ENCODE measurements around the gene NLRP3.

NLRP3 gene

GRCh38 chr1:247491328-247491727 is 75.4 kb downstream of the NLRP3 start:
- ChIA-PET CTCF (no interaction called here), POLR2A (no interaction called here)
- no peak overlapping the region for H3K4me3 ChIP-seq (ENCODE audit: low read depth, low read length)
- no peaks in the 10 kb centered on the region for H3K4me1 ChIP-seq (ENCODE audit: control insufficient read depth, insufficient read depth, low read length)
- H3K36me3 ChIP-seq (ENCODE audit: control insufficient read depth in 2 of 2, insufficient read depth in 1 of 2, low read length in 2 of 2): no peaks in the 10 kb centered on the region
- no peaks in the 10 kb centered on the region for H3K9me3 ChIP-seq (ENCODE audit: control insufficient read depth, insufficient read depth, low read depth, low read length)
- TF ChIP-seq SP7 (tag by site-specific recombination; IDR thresholded peaks at IDR 0.05) (no peak), ZNF629 (tag by site-specific recombination; IDR thresholded peaks at IDR 0.05) (no peak), ZBTB11 (tag by site-specific recombination; conservative IDR thresholded peaks at IDR 0.05; ENCODE audit: low read depth) (no peak), ZNF610 (tag by site-specific recombination; IDR thresholded peaks at IDR 0.05; ENCODE audit: borderline replicate concordance) (no peak), ZNF785 (tag by site-specific recombination; IDR thresholded peaks at IDR 0.05) (no peak), ZNF280D (tag by site-specific recombination; IDR thresholded peaks at IDR 0.05) (no peak), ZNF19 (tag by site-specific recombination; IDR thresholded peaks at IDR 0.05; ENCODE audit: low read depth) (no peak), ZNF692 (tag by site-specific recombination; IDR thresholded peaks at IDR 0.05) (no peak), WT1 (tag by site-specific recombination; IDR thresholded peaks at IDR 0.05) (no peak), ZNF792 (tag by site-specific recombination; IDR thresholded peaks at IDR 0.05) (no peak), ZNF701 (tag by site-specific recombination; IDR thresholded peaks at IDR 0.05) (no peak), ZFP69B (tag by site-specific recombination; IDR thresholded peaks at IDR 0.05) (no peak), ZNF366 (tag by site-specific recombination; conservative IDR thresholded peaks at IDR 0.05) (no peak), ZNF350 (tag by site-specific recombination; IDR thresholded peaks at IDR 0.05) (no peak), ZNF398 (tag by site-specific recombination; IDR thresholded peaks at IDR 0.05) (no peak), ZNF776 (tag by site-specific recombination; IDR thresholded peaks at IDR 0.05; ENCODE audit: borderline replicate concordance) (no peak)
- no peak overlapping the region for H3K27ac ChIP-seq (ENCODE audit: extremely low read depth, low read depth, low read length)

- Histone ChIP-seq H3K4me3 (ENCODE audit: low read depth, low read length) (no peak overlapping the region), H3K4me1 (ENCODE audit: control insufficient read depth, insufficient read depth, low read length) (no peaks in the 10 kb centered on the region), H3K36me3 (ENCODE audit: control insufficient read depth in 2 of 2, insufficient read depth in 1 of 2, low read length in 2 of 2) (no peaks in the 10 kb centered on the region), H3K27ac (ENCODE audit: extremely low read depth, low read depth, low read length) (no peak overlapping the region), H3K9me3 (ENCODE audit: control insufficient read depth, insufficient read depth, low read depth, low read length) (no peaks in the 10 kb centered on the region)
- ChIA-PET CTCF (no interaction called here), POLR2A (no interaction called here)
- TF ChIP-seq ZXDB (tag by site-specific recombination; IDR thresholded peaks at IDR 0.05): no peak
- TF ChIP-seq ZSCAN30 (tag by site-specific recombination; IDR thresholded peaks at IDR 0.05): no peak
- no peak for TF ChIP-seq ZNF747 (tag by site-specific recombination; IDR thresholded peaks at IDR 0.05)
- TF ChIP-seq MZF1 (tag by site-specific recombination; IDR thresholded peaks at IDR 0.05; ENCODE audit: borderline replicate concordance): no peak
Measured at GRCh38 chr1:247493106-247493505, 77.1 kb downstream of the NLRP3 start.

Data from HEK293 (cell line).